ENCODE results near the gene GRHL1.

The GRHL1 gene, protein sequence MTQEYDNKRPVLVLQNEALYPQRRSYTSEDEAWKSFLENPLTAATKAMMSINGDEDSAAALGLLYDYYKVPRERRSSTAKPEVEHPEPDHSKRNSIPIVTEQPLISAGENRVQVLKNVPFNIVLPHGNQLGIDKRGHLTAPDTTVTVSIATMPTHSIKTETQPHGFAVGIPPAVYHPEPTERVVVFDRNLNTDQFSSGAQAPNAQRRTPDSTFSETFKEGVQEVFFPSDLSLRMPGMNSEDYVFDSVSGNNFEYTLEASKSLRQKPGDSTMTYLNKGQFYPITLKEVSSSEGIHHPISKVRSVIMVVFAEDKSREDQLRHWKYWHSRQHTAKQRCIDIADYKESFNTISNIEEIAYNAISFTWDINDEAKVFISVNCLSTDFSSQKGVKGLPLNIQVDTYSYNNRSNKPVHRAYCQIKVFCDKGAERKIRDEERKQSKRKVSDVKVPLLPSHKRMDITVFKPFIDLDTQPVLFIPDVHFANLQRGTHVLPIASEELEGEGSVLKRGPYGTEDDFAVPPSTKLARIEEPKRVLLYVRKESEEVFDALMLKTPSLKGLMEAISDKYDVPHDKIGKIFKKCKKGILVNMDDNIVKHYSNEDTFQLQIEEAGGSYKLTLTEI

GRCh38 chr2:9951522-9952285 is at the start of gene GRHL1:
GRHL1 (plus strand) TSS chr2:9951693; CDS start chr2:9951834, 141 bp downstream.
- DNase-seq (ENCODE audit: extremely low read depth, low read depth): peak; percentile 53
- peak within 1 kb of the TSS; percentile 49 for H3K4me3 ChIP-seq (replicated peaks; ENCODE audit: low read depth, low read length)
- TF ChIP-seq, protein P1, sequence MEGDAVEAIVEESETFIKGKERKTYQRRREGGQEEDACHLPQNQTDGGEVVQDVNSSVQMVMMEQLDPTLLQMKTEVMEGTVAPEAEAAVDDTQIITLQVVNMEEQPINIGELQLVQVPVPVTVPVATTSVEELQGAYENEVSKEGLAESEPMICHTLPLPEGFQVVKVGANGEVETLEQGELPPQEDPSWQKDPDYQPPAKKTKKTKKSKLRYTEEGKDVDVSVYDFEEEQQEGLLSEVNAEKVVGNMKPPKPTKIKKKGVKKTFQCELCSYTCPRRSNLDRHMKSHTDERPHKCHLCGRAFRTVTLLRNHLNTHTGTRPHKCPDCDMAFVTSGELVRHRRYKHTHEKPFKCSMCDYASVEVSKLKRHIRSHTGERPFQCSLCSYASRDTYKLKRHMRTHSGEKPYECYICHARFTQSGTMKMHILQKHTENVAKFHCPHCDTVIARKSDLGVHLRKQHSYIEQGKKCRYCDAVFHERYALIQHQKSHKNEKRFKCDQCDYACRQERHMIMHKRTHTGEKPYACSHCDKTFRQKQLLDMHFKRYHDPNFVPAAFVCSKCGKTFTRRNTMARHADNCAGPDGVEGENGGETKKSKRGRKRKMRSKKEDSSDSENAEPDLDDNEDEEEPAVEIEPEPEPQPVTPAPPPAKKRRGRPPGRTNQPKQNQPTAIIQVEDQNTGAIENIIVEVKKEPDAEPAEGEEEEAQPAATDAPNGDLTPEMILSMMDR (IDR thresholded peaks at IDR 0.05; ENCODE audit: low read depth, low read length, missing control alignments): no peak

GRCh38 chr2:9905413-9905812 is 46.1 kb upstream of the GRHL1 start:
- H3K4me3 ChIP-seq (replicated peaks; ENCODE audit: low read depth, low read length): no peak overlapping the region
- TF ChIP-seq, protein P1 (IDR thresholded peaks at IDR 0.05; ENCODE audit: low read depth, low read length, missing control alignments): no peak
- DNase-seq (ENCODE audit: extremely low read depth, low read depth): no peak

DNA sequence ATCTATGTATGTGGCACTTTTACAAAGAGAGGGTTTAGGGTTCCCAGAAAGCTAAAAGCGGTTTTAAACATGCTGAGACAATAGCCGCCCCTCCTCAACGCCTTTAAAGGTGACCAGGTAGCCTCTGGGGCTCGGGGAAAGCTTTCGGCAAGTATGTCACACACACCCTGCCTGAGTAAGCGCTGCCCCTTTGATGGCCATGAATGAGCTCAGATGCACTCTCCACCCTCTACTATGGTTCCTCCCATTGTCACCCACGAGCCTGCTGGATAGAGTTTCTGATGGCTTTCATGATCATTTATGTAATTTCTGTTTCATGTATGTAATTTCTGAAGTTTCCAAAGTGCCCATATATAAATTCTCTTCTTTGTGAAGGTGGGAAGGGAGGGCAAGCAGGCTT is 44.1 kb upstream of the GRHL1 start:
- TF ChIP-seq, protein P1 (IDR thresholded peaks at IDR 0.05; ENCODE audit: low read depth, low read length, missing control alignments): no peak
- no peak for DNase-seq (ENCODE audit: extremely low read depth, low read depth)
- no peak overlapping the region for H3K4me3 ChIP-seq (replicated peaks; ENCODE audit: low read depth, low read length)

DNA sequence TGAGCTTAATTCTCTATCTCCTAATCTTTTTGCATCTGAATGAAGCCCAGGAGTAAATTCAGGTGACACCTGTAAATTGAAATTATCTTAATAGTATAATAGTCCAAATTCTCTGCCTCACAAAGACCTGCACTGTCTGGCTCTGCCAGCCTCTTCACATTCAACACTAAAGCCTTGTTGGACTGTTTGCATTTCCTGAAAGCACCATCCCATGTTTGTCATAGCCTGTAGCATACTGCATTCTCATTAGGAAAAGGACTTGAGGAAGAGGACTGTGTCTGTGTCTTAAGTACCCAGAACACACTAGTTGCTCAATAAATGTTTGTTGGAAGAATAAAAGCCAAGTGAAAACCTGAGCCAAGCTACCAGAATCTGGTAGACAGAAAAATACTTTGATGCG is 42.9 kb upstream of the GRHL1 start:
- H3K4me3 ChIP-seq (replicated peaks; ENCODE audit: low read depth, low read length): no peak overlapping the region
- TF ChIP-seq, protein P1 (IDR thresholded peaks at IDR 0.05; ENCODE audit: low read depth, low read length, missing control alignments): no peak
- no peak for DNase-seq (ENCODE audit: extremely low read depth, low read depth)

DNA sequence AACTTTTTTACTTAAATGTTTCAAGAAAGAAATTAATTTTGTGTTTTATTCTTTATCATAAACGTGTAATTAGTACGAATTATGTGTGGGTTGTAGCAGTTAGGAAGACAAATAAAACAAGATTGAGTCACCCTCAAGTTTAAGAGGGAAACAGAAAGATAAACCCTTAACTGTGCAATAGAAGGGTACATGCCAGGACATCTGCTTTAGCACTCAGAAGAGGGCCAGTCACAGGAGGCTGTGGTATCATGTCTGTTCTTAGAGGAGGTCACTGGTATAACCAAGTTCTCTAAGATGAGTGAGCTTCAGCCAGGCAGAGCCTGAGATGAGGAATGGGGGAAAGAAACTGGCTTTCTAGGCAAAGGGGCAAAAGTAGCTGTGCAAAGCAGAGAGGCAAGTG is 42.4 kb upstream of the GRHL1 start:
- H3K4me3 ChIP-seq (replicated peaks; ENCODE audit: low read depth, low read length): no peak overlapping the region
- TF ChIP-seq, protein P1 (IDR thresholded peaks at IDR 0.05; ENCODE audit: low read depth, low read length, missing control alignments): no peak
- DNase-seq (ENCODE audit: extremely low read depth, low read depth): no peak

GRCh38 chr2:9910699-9911098 is 40.8 kb upstream of the GRHL1 start:
- DNase-seq (ENCODE audit: extremely low read depth, low read depth): no peak
- no peak overlapping the region for H3K4me3 ChIP-seq (replicated peaks; ENCODE audit: low read depth, low read length)
- TF ChIP-seq, protein P1 (IDR thresholded peaks at IDR 0.05; ENCODE audit: low read depth, low read length, missing control alignments): no peak
